HepG2 (cell line): ENCODE measurements around the gene MB21D2. TPM values are rescaled to one million over a fixed set of nuclear protein-coding genes. Genes with fewer than 3 reads are reported as not detected.

Source experiments
- BATF2 ChIP-seq: sonication (generic); formaldehyde crosslinking; IDR thresholded peaks from 2 replicates; pipeline ENCODE4 v1.8.0; 2022; ENCODE audit warnings: mild to moderate bottlenecking, missing genetic modification reagents, moderate library complexity
- BCLAF1 ChIP-seq: fragments of 450-650 bp; IDR thresholded peaks from 2 replicates; pipeline ENCODE4 v1.6.1; 2017; ENCODE audit warnings: mild to moderate bottlenecking
- CC2D1A ChIP-seq: sonication (generic); formaldehyde crosslinking; IDR thresholded peaks from 2 replicates; pipeline ENCODE4 v1.8.1; 2023; ENCODE audit warnings: mild to moderate bottlenecking, missing genetic modification reagents
- E2F2 ChIP-seq: sonication (generic); formaldehyde crosslinking; IDR thresholded peaks from 2 replicates; pipeline ENCODE4 v1.4.0; 2020; ENCODE audit warnings: missing genetic modification reagents, borderline replicate concordance
- FOXM1 ChIP-seq: sonication (generic); formaldehyde crosslinking; IDR thresholded peaks from 2 replicates; pipeline ENCODE4 v1.5.0; 2020; ENCODE audit warnings: missing genetic modification reagents
- HES4 ChIP-seq: sonication (generic); formaldehyde crosslinking; IDR thresholded peaks from 2 replicates; pipeline ENCODE4 v1.9.0; 2021; ENCODE audit warnings: mild to moderate bottlenecking, missing genetic modification reagents, borderline replicate concordance
- KAT8 ChIP-seq: IDR thresholded peaks from 2 replicates; pipeline ENCODE4 v1.6.1; 2016; ENCODE audit warnings: missing genetic modification reagents, missing compliant biosample characterization
- MAFF ChIP-seq: IDR thresholded peaks from 2 replicates; pipeline ENCODE4 v1.6.1; 2011; ENCODE audit warnings: low read depth, low read length, improper control_type of control experiment
- NR2F6 ChIP-seq, 2 experiments: IDR thresholded peaks; 2 replicates each; pipeline ENCODE4 v1.6.1; 2016; ENCODE audit warnings: antibody characterized with exemption in 1 of 2, mild to moderate bottlenecking in 1 of 2
- PTBP1 ChIP-seq: fragments of 200-400 bp; formaldehyde crosslinking; IDR thresholded peaks from 2 replicates; pipeline ENCODE4 v1.6.1; 2018; ENCODE audit warnings: low read length, low read depth; ENCODE audit not compliant: poor library complexity, severe bottlenecking
- RFXAP ChIP-seq: sonication (generic); formaldehyde crosslinking; IDR thresholded peaks from 2 replicates; pipeline ENCODE4 v1.4.0; 2020; ENCODE audit warnings: missing genetic modification reagents, borderline replicate concordance
- SP2 ChIP-seq: sonication (generic); formaldehyde crosslinking; IDR thresholded peaks from 2 replicates; pipeline ENCODE4 v1.5.1; 2020; ENCODE audit warnings: mild to moderate bottlenecking, missing genetic modification reagents
- SP4 ChIP-seq: sonication (generic); formaldehyde crosslinking; IDR thresholded peaks from 2 replicates; pipeline ENCODE4 v1.8.1; 2023; ENCODE audit warnings: mild to moderate bottlenecking, missing genetic modification reagents
- TCF7 ChIP-seq: sonication (generic); IDR thresholded peaks from 2 replicates; pipeline ENCODE4 v1.6.1; 2016; ENCODE audit warnings: antibody characterized with exemption, low read depth
- ZNF121 ChIP-seq: sonication (generic); formaldehyde crosslinking; IDR thresholded peaks from 2 replicates; pipeline ENCODE4 v1.5.0; 2020; ENCODE audit warnings: mild to moderate bottlenecking, missing genetic modification reagents
- ZNF138 ChIP-seq: sonication (generic); formaldehyde crosslinking; IDR thresholded peaks from 2 replicates; pipeline ENCODE4 v1.5.0; 2020; ENCODE audit warnings: mild to moderate bottlenecking, low read depth, missing genetic modification reagents
- ZNF367 ChIP-seq: sonication (generic); formaldehyde crosslinking; IDR thresholded peaks from 2 replicates; pipeline ENCODE4 v1.4.0; 2020; ENCODE audit warnings: missing genetic modification reagents, borderline replicate concordance
- ZNF562 ChIP-seq: sonication (generic); formaldehyde crosslinking; IDR thresholded peaks from 2 replicates; pipeline ENCODE4 v1.8.0; 2022; ENCODE audit warnings: missing genetic modification reagents, borderline replicate concordance
- ZNF607 ChIP-seq: sonication (generic); formaldehyde crosslinking; IDR thresholded peaks from 2 replicates; pipeline ENCODE4 v1.5.1; 2020; ENCODE audit warnings: missing genetic modification reagents, mild to moderate bottlenecking, borderline replicate concordance
- ZNF816 ChIP-seq: sonication (generic); formaldehyde crosslinking; IDR thresholded peaks from 2 replicates; pipeline ENCODE4 v1.8.0; 2022; ENCODE audit warnings: missing genetic modification reagents, mild to moderate bottlenecking, borderline replicate concordance
- ZSCAN20 ChIP-seq: sonication (generic); formaldehyde crosslinking; IDR thresholded peaks from 2 replicates; pipeline ENCODE4 v1.4.0; 2020; ENCODE audit warnings: missing genetic modification reagents, mild to moderate bottlenecking, borderline replicate concordance
- ZSCAN30 ChIP-seq: sonication (generic); formaldehyde crosslinking; IDR thresholded peaks from 2 replicates; pipeline ENCODE4 v1.5.0; 2020; ENCODE audit warnings: mild to moderate bottlenecking, missing genetic modification reagents
- ZUFSP ChIP-seq: sonication (generic); formaldehyde crosslinking; IDR thresholded peaks from 2 replicates; pipeline ENCODE4 v1.9.0; 2021; ENCODE audit warnings: missing genetic modification reagents, mild to moderate bottlenecking, borderline replicate concordance
- polyA plus RNA-seq, 8 experiments: library from polyadenylated mRNA; depleted of rRNA in 3 of 8; stranded (reverse) in 7 of 8; unstranded in 1 of 8; fragments of >200 nt; fragmentation: Illumina TruSeq in 4 of 8; extraction: Trizol in 4 of 8; gene quantifications; 2 replicates each; pipeline versions ENCODE4 v1.2.1 to v1.2.3, GENCODE V29; 2011 to 2016; ENCODE audit warnings: low read depth in 4 of 8, missing spikeins in 1 of 8, mixed read lengths in 1 of 8; ENCODE audit not compliant: insufficient read depth in 1 of 8
- total RNA-seq, 5 experiments: library from RNA; depleted of rRNA; stranded (reverse); fragments of >200 nt; fragmentation: Illumina TruSeq; extraction: Trizol; gene quantifications; 2 replicates each; pipeline ENCODE4 v1.2.3, GENCODE V29; 2016; ENCODE audit warnings: low read depth in 1 of 5

MB21D2 gene
- total and polyA plus RNA-seq, 2 of the 13 experiments (the other 11 are each of a cell fraction or from before 2014, with no cell fraction given) = 0.90 to 1.6 TPM

GRCh38 chr3:192851821-192852372 is 65.8 kb downstream of the MB21D2 start (continued):
- no peak for TF ChIP-seq ZNF367 (CRISPR knock-in tag)
- no peak for TF ChIP-seq SP4 (CRISPR knock-in tag)
- no peak for TF ChIP-seq ZNF562 (CRISPR knock-in tag)
- no peak for TF ChIP-seq SP2 (CRISPR knock-in tag)
- no peak for TF ChIP-seq ZUFSP
- no peak for TF ChIP-seq ZNF816 (CRISPR knock-in tag)
- no peak for TF ChIP-seq CC2D1A (CRISPR knock-in tag)
- no peak for TF ChIP-seq PTBP1
- TF ChIP-seq RFXAP (CRISPR knock-in tag) = no peak
- no peak for TF ChIP-seq ZNF121
- peak; percentile 74 for TF ChIP-seq NR2F6 (IDR thresholded peaks at IDR 0.05)
- peak; percentile 84; the same call in 1 of the 2 replicates for TF ChIP-seq NR2F6 (CRISPR knock-in tag; IDR thresholded peaks at IDR 0.05)
- no peak for TF ChIP-seq ZSCAN30
- TF ChIP-seq KAT8 (CRISPR knock-in tag) = no peak
- TF ChIP-seq BATF2 (CRISPR knock-in tag) = no peak
- TF ChIP-seq ZNF138 (CRISPR knock-in tag) = no peak
- TF ChIP-seq MAFF = no peak
- no peak for TF ChIP-seq FOXM1 (CRISPR knock-in tag)
- no peak for TF ChIP-seq HES4 (CRISPR knock-in tag)
- no peak for TF ChIP-seq E2F2
- no peak for TF ChIP-seq ZNF607
- no peak for TF ChIP-seq BCLAF1
- TF ChIP-seq TCF7 = 0 out of 2 replicates have a peak, but pooled peaks have one; percentile 28
- no peak for TF ChIP-seq ZSCAN20 (CRISPR knock-in tag)
